GM21528 (cell line): ENCODE measurements around the gene EBNA1BP2.
A peak's percentile ranks its signal among the peaks of the same experiment; 100 is the strongest.
"Not testable (repeated sequence)": the region's sequence is repeated elsewhere in the genome, so short reads cannot be mapped to it uniquely, and the experiment has no call there.

Source experiments
- ATAC-seq: cut with Tn5 transposase; IDR thresholded peaks from one replicate; pipeline ENCODE4 v1.9.1; 2021; ENCODE audit warnings: mild to moderate bottlenecking, moderate library complexity; ENCODE audit not compliant: unreplicated experiment, low FRiP score

The EBNA1BP2 gene

GRCh38 chr1:43171876-43172526 lies at the start of gene EBNA1BP2, which contains the start of gene CFAP57:
Gene EBNA1BP2, minus strand, starts transcription at chr1:43172290. Its CDS starts 172 bp downstream, at chr1:43172118.
Gene CFAP57, plus strand, starts transcription at chr1:43172330. Its CDS starts 424 bp downstream, at chr1:43172754.
- peak; percentile 84 for ATAC-seq

- ATAC-seq = no peak
Measured at GRCh38 chr1:43221797-43222196, 49.7 kb upstream of the EBNA1BP2 start.

- ATAC-seq = peak; percentile 63
Measured at GRCh38 chr1:43220905-43221778, 49.1 kb upstream of the EBNA1BP2 start.

- no peak for ATAC-seq
Measured at GRCh38 chr1:43217747-43218146, 45.7 kb upstream of the EBNA1BP2 start.

- no peak for ATAC-seq
Measured at GRCh38 chr1:43214501-43215444, 42.7 kb upstream of the EBNA1BP2 start.

- ATAC-seq = not testable (repeated sequence)
Measured at GRCh38 chr1:43208277-43208676, 36.2 kb upstream of the EBNA1BP2 start.

GRCh38 chr1:43207229-43207853 lies 35.3 kb upstream of the EBNA1BP2 start:
- ATAC-seq = no peak

GRCh38 chr1:43206600-43207228 lies 34.6 kb upstream of the EBNA1BP2 start:
- ATAC-seq = no peak

GRCh38 chr1:43205671-43206070 lies 33.6 kb upstream of the EBNA1BP2 start:
- ATAC-seq = no peak

GRCh38 chr1:43204394-43204793 lies 32.3 kb upstream of the EBNA1BP2 start:
- ATAC-seq = no peak

GRCh38 chr1:43203859-43204258 lies 31.8 kb upstream of the EBNA1BP2 start:
- ATAC-seq = no peak

GRCh38 chr1:43199093-43199726 lies 27.1 kb upstream of the EBNA1BP2 start:
- ATAC-seq = peak; percentile 68

GRCh38 chr1:43197343-43198127 lies 25.4 kb upstream of the EBNA1BP2 start:
- ATAC-seq = no peak

- ATAC-seq = no peak
Measured at GRCh38 chr1:43194509-43194908, 22.4 kb upstream of the EBNA1BP2 start.

- ATAC-seq = no peak
Measured at GRCh38 chr1:43188106-43188505, 16.0 kb upstream of the EBNA1BP2 start.

GRCh38 chr1:43184995-43185394 lies 12.9 kb upstream of the EBNA1BP2 start:
- no peak for ATAC-seq

GRCh38 chr1:43184388-43184787 lies 12.3 kb upstream of the EBNA1BP2 start:
- ATAC-seq = no peak

GRCh38 chr1:43177691-43178090 lies 5.6 kb upstream of the EBNA1BP2 start:
- no peak for ATAC-seq
